HepG2 (cell line): ENCODE results near the gene KLF9. TPM values are rescaled to one million over a fixed set of nuclear protein-coding genes. Genes with fewer than 3 reads are reported as not detected.

Source experiments
- ELF4 ChIP-seq: sonication (generic); formaldehyde crosslinking; IDR thresholded peaks from 2 replicates; pipeline ENCODE4 v1.5.0; 2020; ENCODE audit warnings: missing genetic modification reagents, mild to moderate bottlenecking, moderate library complexity, borderline replicate concordance
- FOXC1 ChIP-seq: sonication (generic); formaldehyde crosslinking; IDR thresholded peaks from 2 replicates; pipeline ENCODE4 v1.8.0; 2022; ENCODE audit warnings: mild to moderate bottlenecking, missing genetic modification reagents, borderline replicate concordance
- MLLT10 ChIP-seq: sonication (generic); formaldehyde crosslinking; IDR thresholded peaks from 2 replicates; pipeline ENCODE4 v1.4.0; 2020; ENCODE audit warnings: missing genetic modification reagents
- MTA1 ChIP-seq: sonication (generic); formaldehyde crosslinking; IDR thresholded peaks from 2 replicates; pipeline ENCODE4 v1.4.0; 2020; ENCODE audit warnings: missing genetic modification reagents, mild to moderate bottlenecking, borderline replicate concordance
- PRPF4 ChIP-seq: fragments of 200-400 bp; formaldehyde crosslinking; IDR thresholded peaks from 2 replicates; pipeline ENCODE4 v1.6.1; 2016; ENCODE audit warnings: low read length, low read depth; ENCODE audit not compliant: poor library complexity, severe bottlenecking
- TFAP4 ChIP-seq: sonication (generic); IDR thresholded peaks from 2 replicates; pipeline ENCODE4 v1.6.1; 2016; ENCODE audit warnings: low read depth, borderline replicate concordance
- ZBED4 ChIP-seq: sonication (generic); formaldehyde crosslinking; IDR thresholded peaks from 2 replicates; pipeline ENCODE4 v1.4.0; 2020; ENCODE audit warnings: missing genetic modification reagents, borderline replicate concordance
- ZBTB7B ChIP-seq: sonication (generic); formaldehyde crosslinking; IDR thresholded peaks from 2 replicates; pipeline ENCODE4 v1.4.0; 2020; ENCODE audit warnings: missing genetic modification reagents
- ZGPAT ChIP-seq: IDR thresholded peaks from 2 replicates; pipeline ENCODE4 v1.6.1; 2016; ENCODE audit warnings: mild to moderate bottlenecking
- ZNF280B ChIP-seq: sonication (generic); formaldehyde crosslinking; IDR thresholded peaks from 2 replicates; pipeline ENCODE4 v1.5.0; 2020; ENCODE audit warnings: missing genetic modification reagents, mild to moderate bottlenecking, borderline replicate concordance
- ZNF687 ChIP-seq: sonication (generic); formaldehyde crosslinking; IDR thresholded peaks from 2 replicates; pipeline ENCODE4 v1.5.1; 2020; ENCODE audit warnings: mild to moderate bottlenecking, missing genetic modification reagents, moderate library complexity
- ZNF782 ChIP-seq: sonication (generic); formaldehyde crosslinking; IDR thresholded peaks from 2 replicates; pipeline ENCODE4 v1.4.0; 2020; ENCODE audit warnings: missing genetic modification reagents, mild to moderate bottlenecking, borderline replicate concordance
- polyA plus RNA-seq, 8 experiments: library from polyadenylated mRNA; depleted of rRNA in 3 of 8; stranded (reverse) in 7 of 8; unstranded in 1 of 8; fragments of >200 nt; fragmentation: Illumina TruSeq in 4 of 8; extraction: Trizol in 4 of 8; gene quantifications; 2 replicates each; pipeline versions ENCODE4 v1.2.1 to v1.2.3, GENCODE V29; 2011 to 2016; ENCODE audit warnings: low read depth in 4 of 8, missing spikeins in 1 of 8, mixed read lengths in 1 of 8; ENCODE audit not compliant: insufficient read depth in 1 of 8
- total RNA-seq, 5 experiments: library from RNA; depleted of rRNA; stranded (reverse); fragments of >200 nt; fragmentation: Illumina TruSeq; extraction: Trizol; gene quantifications; 2 replicates each; pipeline ENCODE4 v1.2.3, GENCODE V29; 2016; ENCODE audit warnings: low read depth in 1 of 5

The KLF9 gene
- total and polyA plus RNA-seq, 2 of the 13 experiments (the other 11 are each of a cell fraction or from before 2014, with no cell fraction given), result 5.7 to 7.2 TPM

- TF ChIP-seq ZNF687, result peak; percentile 53
- TF ChIP-seq ZGPAT (CRISPR knock-in tag), result 0 out of 2 replicates have a peak, but pooled peaks have one; percentile 10
- TF ChIP-seq ZBTB7B (CRISPR knock-in tag), result 0 out of 2 replicates have a peak, but pooled peaks have one; percentile 32
- 0 out of 2 replicates have a peak, but pooled peaks have one; percentile 34 for TF ChIP-seq FOXC1 (CRISPR knock-in tag)
- TF ChIP-seq ZBED4, result 0 out of 2 replicates have a peak, but pooled peaks have one; percentile 48
- TF ChIP-seq TFAP4, result peak; percentile 90; the same call in 1 of the 2 replicates
- no peak for TF ChIP-seq PRPF4
- TF ChIP-seq MLLT10 (CRISPR knock-in tag), result no peak
- no peak for TF ChIP-seq MTA1 (CRISPR knock-in tag)
- TF ChIP-seq ZNF280B (CRISPR knock-in tag), result no peak
- TF ChIP-seq ZNF782 (CRISPR knock-in tag), result no peak
- no peak for TF ChIP-seq ELF4
These were observed 3.1 kb downstream of the KLF9 start (continued) for GRCh38 chr9:70411121-70411929.
